Globus pallidus (tissue), 1 donor: ENCODE data around the gene TRMT61A.
A peak's percentile ranks its signal among the peaks of the same experiment; 100 is the strongest.
"Not testable (repeated sequence)": the region's sequence is repeated elsewhere in the genome, so short reads cannot be mapped to it uniquely, and the experiment has no call there.

Source experiments
- DNase-seq: peaks from one replicate; pipeline ENCODE4 v3.0.0-alpha.2; 2015; ENCODE audit warnings: low spot score

TRMT61A gene

GRCh38 chr14:103508521-103509329 is 20.3 kb upstream of the TRMT61A start:
- DNase-seq = no peak

- no peak for DNase-seq
These were observed 18.9 kb upstream of the TRMT61A start for GRCh38 chr14:103509864-103510723.

GRCh38 chr14:103510724-103511693 is 18.0 kb upstream of the TRMT61A start:
- DNase-seq = no peak

GRCh38 chr14:103512180-103512579 is 16.8 kb upstream of the TRMT61A start:
- DNase-seq = not testable (repeated sequence)

GRCh38 chr14:103512701-103513611 is 16.0 kb upstream of the TRMT61A start:
- DNase-seq = peak; percentile 46

- DNase-seq = no peak
These were observed 14.2 kb upstream of the TRMT61A start for GRCh38 chr14:103514596-103515421.

GRCh38 chr14:103516426-103517173 is 12.4 kb upstream of the TRMT61A start:
- DNase-seq = peak; percentile 29

GRCh38 chr14:103517174-103517566 is 11.8 kb upstream of the TRMT61A start:
- DNase-seq = no peak

- peak; percentile 37 for DNase-seq
These were observed 11.1 kb upstream of the TRMT61A start for GRCh38 chr14:103517721-103518421.

GRCh38 chr14:103518422-103519042 is 10.5 kb upstream of the TRMT61A start:
- peak; percentile 67 for DNase-seq

GRCh38 chr14:103519043-103519836 is 9.8 kb upstream of the TRMT61A start:
- peak; percentile 35 for DNase-seq

- no peak for DNase-seq
These were observed 9.2 kb upstream of the TRMT61A start for GRCh38 chr14:103519837-103520212.

- no peak for DNase-seq
These were observed 8.7 kb upstream of the TRMT61A start for GRCh38 chr14:103520269-103520656.

GRCh38 chr14:103520657-103521437 is 8.1 kb upstream of the TRMT61A start:
- peak; percentile 85 for DNase-seq

GRCh38 chr14:103521438-103521950 is 7.5 kb upstream of the TRMT61A start:
- no peak for DNase-seq

- DNase-seq = peak; percentile 32
These were observed 6.9 kb upstream of the TRMT61A start for GRCh38 chr14:103521951-103522563.
